Measurements from ENCODE around the gene HOOK1.

- TF ChIP-seq CTCF (conservative IDR thresholded peaks at IDR 0.05; ENCODE audit: low read depth, low read length) (no peak), EZH2 (IDR thresholded peaks at IDR 0.05; ENCODE audit: borderline replicate concordance, low read depth, low read length, poor library complexity, severe bottlenecking) (no peak)
Observed at GRCh38 chr1:59906931-59907330, 92.2 kb downstream of the HOOK1 start.

All from A673 (cell line).